ENCODE measurements around the gene OPRL1.

- TF ChIP-seq, protein P1, sequence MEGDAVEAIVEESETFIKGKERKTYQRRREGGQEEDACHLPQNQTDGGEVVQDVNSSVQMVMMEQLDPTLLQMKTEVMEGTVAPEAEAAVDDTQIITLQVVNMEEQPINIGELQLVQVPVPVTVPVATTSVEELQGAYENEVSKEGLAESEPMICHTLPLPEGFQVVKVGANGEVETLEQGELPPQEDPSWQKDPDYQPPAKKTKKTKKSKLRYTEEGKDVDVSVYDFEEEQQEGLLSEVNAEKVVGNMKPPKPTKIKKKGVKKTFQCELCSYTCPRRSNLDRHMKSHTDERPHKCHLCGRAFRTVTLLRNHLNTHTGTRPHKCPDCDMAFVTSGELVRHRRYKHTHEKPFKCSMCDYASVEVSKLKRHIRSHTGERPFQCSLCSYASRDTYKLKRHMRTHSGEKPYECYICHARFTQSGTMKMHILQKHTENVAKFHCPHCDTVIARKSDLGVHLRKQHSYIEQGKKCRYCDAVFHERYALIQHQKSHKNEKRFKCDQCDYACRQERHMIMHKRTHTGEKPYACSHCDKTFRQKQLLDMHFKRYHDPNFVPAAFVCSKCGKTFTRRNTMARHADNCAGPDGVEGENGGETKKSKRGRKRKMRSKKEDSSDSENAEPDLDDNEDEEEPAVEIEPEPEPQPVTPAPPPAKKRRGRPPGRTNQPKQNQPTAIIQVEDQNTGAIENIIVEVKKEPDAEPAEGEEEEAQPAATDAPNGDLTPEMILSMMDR (IDR thresholded peaks at IDR 0.05), result no peak
- no peak for TF ChIP-seq EZH2 (IDR thresholded peaks at IDR 0.05; ENCODE audit: borderline replicate concordance, insufficient read depth, low read depth, low read length, poor library complexity, severe bottlenecking)
Observed at GRCh38 chr20:64040231-64041039, 39.4 kb upstream of the OPRL1 start.

Measured in B cell (primary cell).